T-helper 22 cell (primary cell): ENCODE results near the gene WRAP73.
"Not testable (repeated sequence)": the region's sequence is repeated elsewhere in the genome, so short reads cannot be mapped to it uniquely, and the experiment has no call there.

Experiments
- DNase-seq: peaks from one replicate; pipeline ENCODE4 v3.0.0-alpha.2; 2020; ENCODE audit warnings: low read depth

WRAP73 gene

DNA sequence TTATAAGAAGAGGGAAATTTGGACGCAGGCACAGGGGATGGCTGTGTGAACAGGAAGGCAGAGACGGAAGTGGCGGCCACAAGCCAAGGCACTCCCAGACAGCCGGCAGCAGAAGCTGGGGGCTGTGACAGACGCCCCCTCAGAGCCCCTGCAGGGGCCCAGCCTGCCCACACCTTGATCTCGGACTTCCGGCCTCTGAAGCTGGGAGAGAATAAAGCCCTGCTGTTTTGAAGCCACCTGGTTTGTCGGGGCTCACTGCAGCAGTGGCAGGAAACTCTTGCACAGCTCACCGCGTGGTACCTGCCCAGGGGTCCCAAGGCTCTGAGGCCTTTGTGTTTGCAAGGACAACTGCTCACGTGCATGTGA is 52.3 kb downstream of the WRAP73 start:
- no peak for DNase-seq

- DNase-seq = no peak
Observed at GRCh38 chr1:3596663-3597598, 53.0 kb downstream of the WRAP73 start.

DNA sequence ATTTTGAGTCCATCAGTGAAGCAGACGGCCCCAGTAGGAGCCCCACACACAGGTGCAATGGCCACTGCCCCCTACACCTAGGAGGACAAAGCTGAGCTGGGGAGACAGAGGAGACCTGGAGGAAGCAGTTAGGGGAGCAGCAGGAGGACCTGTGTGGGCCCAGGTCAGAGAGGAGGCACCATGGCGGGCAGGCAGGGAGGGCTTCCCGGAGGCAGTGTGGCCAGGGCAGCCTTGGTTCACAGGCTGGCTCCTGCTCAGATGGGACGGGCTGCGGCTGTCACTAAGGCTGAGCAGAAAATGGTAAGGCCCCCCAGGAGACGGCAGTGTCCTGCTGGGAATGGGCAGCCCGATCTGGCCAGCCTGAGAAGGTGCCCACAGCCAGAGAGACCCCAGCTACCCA is 54.0 kb downstream of the WRAP73 start:
- no peak for DNase-seq

- no peak for DNase-seq
Observed at GRCh38 chr1:3594706-3595377, 55.1 kb downstream of the WRAP73 start.

DNA sequence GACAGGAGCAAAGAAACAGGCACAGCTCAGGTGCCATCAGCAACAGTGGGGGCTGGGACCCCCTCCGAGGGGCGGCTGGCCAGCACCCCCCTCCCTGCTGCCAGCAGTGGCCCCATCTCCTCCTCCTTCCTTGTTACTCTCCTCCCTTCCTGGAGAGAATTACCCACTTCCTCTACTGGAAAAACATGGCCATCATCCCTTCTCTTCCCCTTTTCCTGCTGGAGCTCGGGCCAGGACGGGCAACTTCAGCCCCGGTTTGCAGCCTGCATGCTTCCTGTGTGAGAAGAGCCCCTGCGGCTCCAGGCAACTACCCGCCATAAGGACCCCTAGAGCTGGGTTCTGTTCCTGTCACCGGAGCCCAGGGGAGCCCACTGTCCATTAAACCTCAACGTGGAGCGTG is 56.2 kb downstream of the WRAP73 start:
- no peak for DNase-seq

DNA sequence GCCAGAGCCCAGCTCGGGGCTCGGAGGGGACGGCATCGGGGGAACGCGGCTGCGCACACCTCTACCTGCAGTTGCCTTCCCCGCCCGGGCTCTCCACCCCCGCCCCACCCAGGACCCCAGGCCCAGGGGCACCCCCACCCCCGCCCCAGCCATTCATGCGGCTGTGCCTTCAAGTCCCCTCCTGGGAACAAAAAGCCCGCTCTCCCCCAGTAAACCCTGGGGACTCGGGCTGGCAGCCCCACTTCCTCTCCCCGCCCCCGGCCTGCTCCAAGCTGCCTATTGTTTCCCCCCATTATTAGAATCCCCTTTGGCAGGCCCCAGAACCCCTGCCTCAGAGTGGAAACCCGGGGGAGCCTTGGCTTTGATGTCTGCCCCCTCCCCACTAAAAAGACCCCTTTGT is 56.6 kb downstream of the WRAP73 start:
- no peak for DNase-seq

GRCh38 chr1:3590951-3591865 is 58.7 kb downstream of the WRAP73 start:
- DNase-seq = no peak

- DNase-seq = no peak
Observed at GRCh38 chr1:3590139-3590763, 59.7 kb downstream of the WRAP73 start.

DNA sequence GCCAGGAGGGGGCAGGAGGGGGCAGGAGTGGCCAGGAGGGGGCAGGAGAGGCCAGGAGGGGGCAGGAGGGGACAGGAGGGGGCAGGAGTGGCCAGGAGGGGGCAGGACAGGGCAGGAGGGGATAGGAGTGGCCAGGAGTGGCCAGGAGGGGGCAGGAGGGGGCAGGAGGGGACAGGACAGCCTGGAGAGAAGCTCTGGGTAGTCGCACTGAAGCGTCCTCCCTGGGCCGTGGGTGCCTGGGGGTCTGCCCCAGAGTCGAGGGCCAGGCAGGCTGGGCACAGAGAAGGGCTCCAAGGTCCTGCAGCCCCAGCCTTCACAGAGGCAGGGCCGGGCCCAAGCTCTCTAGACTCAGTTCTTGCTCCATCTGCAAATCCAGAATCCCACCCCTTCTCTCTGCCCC is 61.5 kb downstream of the WRAP73 start:
- DNase-seq = no peak

GRCh38 chr1:3586986-3587759 is 62.7 kb downstream of the WRAP73 start:
- no peak for DNase-seq

DNA sequence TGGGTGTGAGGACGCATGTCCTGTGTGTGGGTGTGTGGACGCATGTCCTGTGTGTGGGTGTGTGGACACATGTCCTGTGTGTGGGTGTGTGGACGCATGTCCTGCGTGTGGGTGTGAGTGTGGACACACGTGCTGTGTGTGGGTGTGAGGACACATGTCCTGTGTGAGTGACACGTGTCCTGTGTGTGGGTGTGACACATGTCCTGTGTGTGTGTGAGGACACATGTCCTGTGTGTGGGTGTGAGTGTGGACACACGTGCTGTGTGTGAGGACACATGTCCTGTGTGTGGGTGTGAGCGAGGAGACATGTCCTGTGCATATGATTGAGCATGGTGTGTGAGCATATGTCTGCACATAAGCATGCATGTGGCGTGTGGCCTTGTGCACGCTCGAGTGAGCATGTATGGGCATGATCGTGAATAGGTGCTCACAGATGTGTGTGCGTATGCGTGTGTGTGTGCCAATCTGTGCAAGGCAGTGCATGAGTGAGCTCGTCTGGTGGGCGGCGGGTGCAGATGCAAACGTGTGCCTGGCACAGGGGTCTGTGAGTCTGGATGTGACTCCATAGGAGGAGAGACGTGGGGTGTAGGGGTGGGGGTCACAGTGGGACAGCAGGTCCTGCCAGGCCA is 63.8 kb downstream of the WRAP73 start:
- no peak for DNase-seq

DNA sequence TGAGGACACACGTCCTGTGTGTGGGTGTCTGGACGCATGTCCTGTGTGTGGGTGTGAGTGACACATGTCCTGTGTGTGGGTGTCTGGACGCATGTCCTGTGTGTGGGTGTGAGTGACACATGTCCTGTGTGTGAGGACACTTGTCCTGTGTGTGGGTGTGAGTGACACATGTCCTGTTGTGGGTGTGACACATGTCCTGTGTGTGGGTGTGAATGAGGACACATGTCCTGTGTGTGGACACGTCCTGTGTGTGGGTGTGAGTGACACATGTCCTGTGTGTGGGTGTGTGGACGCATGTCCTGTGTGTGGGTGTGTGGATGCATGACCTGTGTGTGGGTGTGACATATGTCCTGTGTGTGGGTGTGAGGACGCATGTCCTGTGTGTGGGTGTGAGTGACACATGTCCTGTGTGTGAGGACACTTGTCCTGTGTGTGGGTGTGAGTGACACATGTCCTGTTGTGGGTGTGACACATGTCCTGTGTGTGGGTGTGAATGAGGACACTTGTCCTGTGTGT is 64.5 kb downstream of the WRAP73 start:
- DNase-seq = not testable (repeated sequence)

- no peak for DNase-seq
Observed at GRCh38 chr1:3584915-3585314, 65.0 kb downstream of the WRAP73 start.

GRCh38 chr1:3583751-3584150 is 66.2 kb downstream of the WRAP73 start:
- not testable (repeated sequence) for DNase-seq

DNA sequence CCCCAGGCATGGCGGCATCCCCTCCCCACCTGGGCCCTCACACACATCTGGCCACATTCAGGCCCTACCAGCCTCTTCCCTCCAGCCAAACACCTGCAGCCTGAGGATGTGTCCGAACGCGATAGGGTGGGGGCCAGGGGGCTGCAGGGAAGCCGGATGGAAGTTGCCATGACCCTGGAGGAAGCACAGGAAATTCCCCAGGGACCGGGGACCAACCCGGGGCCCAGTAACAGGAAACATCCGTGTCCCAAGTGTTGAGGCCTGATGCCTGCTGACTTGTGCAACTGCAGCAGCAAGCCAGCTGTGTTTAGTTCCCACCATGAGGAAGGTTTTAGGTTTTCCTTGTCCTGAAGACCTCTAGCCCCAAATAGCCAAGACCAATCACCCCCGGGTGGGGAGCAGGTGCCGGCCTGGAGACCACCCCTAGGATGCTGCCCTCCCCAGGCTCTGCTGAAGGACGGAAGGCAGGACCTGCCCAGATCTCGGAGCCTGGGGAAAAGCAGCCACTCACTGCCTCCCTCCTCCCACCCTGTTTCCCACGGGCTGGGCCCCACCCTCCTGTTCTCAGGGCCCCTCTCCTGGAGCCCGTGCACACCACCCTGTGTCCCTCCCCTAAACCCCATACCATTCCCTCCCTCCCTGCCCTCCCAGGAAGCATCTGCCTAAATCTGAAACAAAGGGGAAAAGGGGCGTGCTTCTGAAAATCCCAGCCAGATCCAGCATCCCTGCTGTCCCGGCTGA is 68.4 kb downstream of the WRAP73 start:
- DNase-seq = no peak
